Iris pigment epithelial cell (primary cell): ENCODE data around the gene MTOR.
A peak's percentile ranks its signal among the peaks of the same experiment; 100 is the strongest.

Source experiments
- DNase-seq: peaks from one replicate; pipeline ENCODE4 v3.0.0-alpha.2; 2011; ENCODE audit warnings: low read depth

Gene MTOR

GRCh38 chr1:11150326-11150725 lies 112.0 kb downstream of the MTOR start:
- no peak for DNase-seq

- DNase-seq: peak; percentile 28
Measured at GRCh38 chr1:11147197-11147770, 115.1 kb downstream of the MTOR start.

GRCh38 chr1:11145741-11146140 lies 116.6 kb downstream of the MTOR start:
- no peak for DNase-seq

- no peak for DNase-seq
Measured at GRCh38 chr1:11144570-11145256, 117.6 kb downstream of the MTOR start.

- DNase-seq: no peak
Measured at GRCh38 chr1:11143907-11144306, 118.4 kb downstream of the MTOR start.

GRCh38 chr1:11143401-11143800 lies 119.0 kb downstream of the MTOR start:
- no peak for DNase-seq

- no peak for DNase-seq
Measured at GRCh38 chr1:11142618-11143391, 119.5 kb downstream of the MTOR start.

GRCh38 chr1:11138952-11139351 lies 123.4 kb downstream of the MTOR start:
- DNase-seq: peak; percentile 70

- no peak for DNase-seq
Measured at GRCh38 chr1:11138029-11138428, 124.3 kb downstream of the MTOR start.

GRCh38 chr1:11134898-11135266 lies 127.5 kb downstream of the MTOR start:
- DNase-seq: peak; percentile 29

GRCh38 chr1:11134251-11134897 lies 128.0 kb downstream of the MTOR start:
- DNase-seq: peak; percentile 36

GRCh38 chr1:11132563-11133293 lies 129.6 kb downstream of the MTOR start:
- no peak for DNase-seq

GRCh38 chr1:11131816-11132215 lies 130.5 kb downstream of the MTOR start:
- no peak for DNase-seq

- DNase-seq: no peak
Measured at GRCh38 chr1:11130406-11130805, 131.9 kb downstream of the MTOR start.

- no peak for DNase-seq
Measured at GRCh38 chr1:11129649-11130390, 132.5 kb downstream of the MTOR start.

GRCh38 chr1:11126569-11126968 lies 135.8 kb downstream of the MTOR start:
- no peak for DNase-seq

GRCh38 chr1:11125931-11126330 lies 136.4 kb downstream of the MTOR start:
- DNase-seq: no peak

GRCh38 chr1:11124965-11125364 lies 137.4 kb downstream of the MTOR start:
- no peak for DNase-seq

- DNase-seq: no peak
Measured at GRCh38 chr1:11116318-11116717, 146.0 kb downstream of the MTOR start.

- no peak for DNase-seq
Measured at GRCh38 chr1:11114966-11115365, 147.4 kb downstream of the MTOR start.

GRCh38 chr1:11109047-11109760 lies 153.1 kb downstream of the MTOR start:
- no peak for DNase-seq
